H9 (cell line): Measurements from ENCODE around the gene LRP5. TPM values are rescaled to one million over a fixed set of nuclear protein-coding genes. Genes with fewer than 3 reads are reported as not detected.
A peak's percentile ranks its signal among the peaks of the same experiment; 100 is the strongest.

Source experiments
- DNase-seq: peaks from one replicate; pipeline ENCODE4 v3.0.0-alpha.2; 2017
- H2AFZ ChIP-seq: one replicate; pipeline ENCODE4 v1.6.1; 2013; ENCODE audit warnings: mild to moderate bottlenecking, low read length, control low read depth, moderate library complexity
- H2AK5ac ChIP-seq: 2 replicates; pipeline ENCODE4 v1.6.1; 2013; ENCODE audit warnings: low read length, control low read depth, mixed read lengths; ENCODE audit not compliant: insufficient read length
- H2BK120ac ChIP-seq: one replicate; pipeline ENCODE4 v1.6.1; 2013; ENCODE audit warnings: low read depth, mild to moderate bottlenecking, low read length, control low read depth, inconsistent platforms; ENCODE audit not compliant: poor library complexity, severe bottlenecking
- H2BK12ac ChIP-seq: 2 replicates; pipeline ENCODE4 v1.6.1; 2013; ENCODE audit warnings: low read length, control low read depth, mixed read lengths, low read depth; ENCODE audit not compliant: insufficient read length
- H2BK15ac ChIP-seq: 2 replicates; pipeline ENCODE4 v1.6.1; 2013; ENCODE audit warnings: low read depth, low read length, control low read depth
- H2BK20ac ChIP-seq: one replicate; pipeline ENCODE4 v1.6.1; 2013; ENCODE audit warnings: low read depth, mild to moderate bottlenecking, low read length, control low read depth, inconsistent platforms; ENCODE audit not compliant: poor library complexity, severe bottlenecking
- H2BK5ac ChIP-seq: 2 replicates; pipeline ENCODE4 v1.6.1; 2013; ENCODE audit warnings: low read length, control low read depth, mixed read lengths; ENCODE audit not compliant: insufficient read length
- H3K14ac ChIP-seq: 2 replicates; pipeline ENCODE4 v1.6.1; 2013; ENCODE audit warnings: low read length, control low read depth; ENCODE audit not compliant: insufficient read depth
- H3K18ac ChIP-seq: 2 replicates; pipeline ENCODE4 v1.6.1; 2013; ENCODE audit warnings: low read depth, mild to moderate bottlenecking, mixed read lengths, low read length, control low read depth; ENCODE audit not compliant: insufficient read length
- H3K23ac ChIP-seq: 2 replicates; pipeline ENCODE4 v1.6.1; 2013; ENCODE audit warnings: low read length, control low read depth, mixed read lengths, low read depth; ENCODE audit not compliant: insufficient read length
- H3K23me2 ChIP-seq: 2 replicates; pipeline ENCODE4 v1.6.1; 2013; ENCODE audit warnings: low read depth, mild to moderate bottlenecking, mixed read lengths, low read length, control low read depth; ENCODE audit not compliant: insufficient read length, poor library complexity, severe bottlenecking
- H3K27ac ChIP-seq: 2 replicates; pipeline ENCODE4 v1.5.1; 2013; ENCODE audit warnings: low read length, control low read depth, mixed read lengths, low read depth; ENCODE audit not compliant: insufficient read length
- H3K27me3 ChIP-seq: 2 replicates; pipeline ENCODE4 v1.6.1; 2013; ENCODE audit warnings: low read length, control low read depth, inconsistent platforms; ENCODE audit not compliant: insufficient read depth
- H3K4ac ChIP-seq: 2 replicates; pipeline ENCODE4 v1.6.1; 2013; ENCODE audit warnings: low read depth, mild to moderate bottlenecking, control low read depth, inconsistent platforms, low read length, moderate library complexity
- H3K4me1 ChIP-seq: 2 replicates; pipeline ENCODE4 v1.6.1; 2013; ENCODE audit warnings: low read length, control low read depth, inconsistent platforms; ENCODE audit not compliant: insufficient read depth
- H3K4me2 ChIP-seq: 2 replicates; pipeline ENCODE4 v1.6.1; 2013; ENCODE audit warnings: low read length, control low read depth, mixed read lengths; ENCODE audit not compliant: insufficient read length, insufficient read depth
- H3K56ac ChIP-seq: 2 replicates; pipeline ENCODE4 v1.6.1; 2013; ENCODE audit warnings: low read depth, mild to moderate bottlenecking, mixed read lengths, low read length, control low read depth; ENCODE audit not compliant: insufficient read length
- H3K79me1 ChIP-seq: 2 replicates; pipeline ENCODE4 v1.6.1; 2013; ENCODE audit warnings: low read depth, mild to moderate bottlenecking, moderate library complexity, low read length, control low read depth, inconsistent platforms; ENCODE audit not compliant: insufficient read depth, poor library complexity, severe bottlenecking
- H3K79me2 ChIP-seq: 2 replicates; pipeline ENCODE4 v1.6.1; 2013; ENCODE audit warnings: low read length, control low read depth, inconsistent platforms; ENCODE audit not compliant: insufficient read depth
- H3K9ac ChIP-seq: 2 replicates; pipeline ENCODE4 v1.6.1; 2013; ENCODE audit warnings: low read length, control low read depth, mixed read lengths; ENCODE audit not compliant: insufficient read length; ENCODE audit errors: extremely low read depth
- H3K9me3 ChIP-seq: one replicate; pipeline ENCODE4 v1.6.1; 2013; ENCODE audit warnings: low read depth, low read length, inconsistent platforms; ENCODE audit not compliant: control insufficient read depth
- H3T11ph ChIP-seq: one replicate; pipeline ENCODE4 v1.6.1; 2013; ENCODE audit warnings: mild to moderate bottlenecking, low read length, control low read depth, inconsistent platforms
- H4K20me1 ChIP-seq: one replicate; pipeline ENCODE4 v1.6.1; 2013; ENCODE audit not compliant: control insufficient read depth, insufficient read length, insufficient read depth
- H4K5ac ChIP-seq: 2 replicates; pipeline ENCODE4 v1.6.1; 2013; ENCODE audit warnings: low read depth, mild to moderate bottlenecking, mixed read lengths, low read length, control low read depth; ENCODE audit not compliant: insufficient read length
- H4K8ac ChIP-seq: replicated peaks from 2 replicates; pipeline ENCODE4 v1.6.1; 2013; ENCODE audit warnings: low read length, control low read depth, mixed read lengths, low read depth; ENCODE audit not compliant: insufficient read length
- H4K91ac ChIP-seq: 2 replicates; pipeline ENCODE4 v1.6.1; 2013; ENCODE audit warnings: low read depth, mild to moderate bottlenecking, moderate library complexity, mixed read lengths, low read length, control low read depth; ENCODE audit not compliant: insufficient read length
- H3K27ac Mint-ChIP-seq, 3 experiments: 2 replicates in 2 of 3; 3 replicates in 1 of 3; pipeline ENCODE4 v1.8.0; 2020 to 2021; ENCODE audit warnings: mixed read lengths in 3 of 3, mild to moderate bottlenecking in 1 of 3, moderate library complexity in 1 of 3
- H3K27me3 Mint-ChIP-seq: 2 replicates; pipeline ENCODE4 v1.8.0; 2021; ENCODE audit warnings: low read depth, mild to moderate bottlenecking, moderate library complexity, mixed read lengths
- H3K36me3 Mint-ChIP-seq, 3 experiments: 2 replicates in 2 of 3; 3 replicates in 1 of 3; pipeline ENCODE4 v1.8.0; 2020 to 2021; ENCODE audit warnings: low read depth in 3 of 3, mixed read lengths in 3 of 3; ENCODE audit not compliant: insufficient read depth in 1 of 3
- H3K4me1 Mint-ChIP-seq, 2 experiments: 2 replicates each; pipeline ENCODE4 v1.8.0; 2020; ENCODE audit warnings: mixed read lengths in 2 of 2
- H3K4me3 Mint-ChIP-seq, 2 experiments: 2 replicates in 1 of 2; 3 replicates in 1 of 2; pipeline ENCODE4 v1.8.0; 2020 to 2021; ENCODE audit warnings: mild to moderate bottlenecking in 2 of 2, mixed read lengths in 2 of 2, moderate library complexity in 1 of 2
- H3K9me3 Mint-ChIP-seq, 2 experiments: 2 replicates in 1 of 2; 3 replicates in 1 of 2; pipeline ENCODE4 v1.8.0; 2020; ENCODE audit warnings: mild to moderate bottlenecking in 2 of 2, mixed read lengths in 2 of 2, moderate library complexity in 1 of 2
- CTCF ChIP-seq: fragments of 200-600 bp; sonication (generic); conservative IDR thresholded peaks from 3 replicates; pipeline ENCODE4 v1.8.0; 2021; ENCODE audit warnings: antibody characterized with exemption, mild to moderate bottlenecking
- WGBS: extraction: QIAGEN DNeasy Blood & Tissue Kit; methylation state at CpG from one replicate; pipeline ENCODE4 v1.1.7; 2013; ENCODE audit warnings: missing lambda C conversion rate, low lambda C conversion rate, mixed read lengths; ENCODE audit not compliant: insufficient read length; ENCODE audit errors: extremely low coverage; 5-methylcytosine and 5-hydroxymethylcytosine counted together
- total RNA-seq: library from RNA; stranded (reverse); gene quantifications from 2 replicates; pipeline ENCODE4 v1.2.1, GENCODE V29; 2021

Gene LRP5
- total RNA-seq, 1 experiment from 2014 or later, result 38.4 TPM

- peaks cover 7% of the 10 kb centered on the region; the same call in 1 of the 2 replicates for H3K4me1 ChIP-seq
- H4K20me1 ChIP-seq, result no peaks in the 10 kb centered on the region
- H3T11ph ChIP-seq, result no peak overlapping the region
- H4K8ac ChIP-seq, result no peak overlapping the region
- TF ChIP-seq CTCF, result no peak
- no peak overlapping the region for H2AK5ac ChIP-seq
- H2BK12ac ChIP-seq, result no peak overlapping the region
- Mint-ChIP-seq H3K9me3 (no peaks in the 10 kb centered on the region; a peak in 3 of 5 replicates), H3K4me1 (peaks cover 8 to 12% of the 10 kb centered on the region in 2 experiments), H3K27ac (peak overlapping the region in 2 of 3 experiments; percentile 82 to 91; a peak in 2 of 7 replicates), H3K36me3 (peaks cover 24 to 39% (median 36%) of the 10 kb centered on the region in 3 experiments; a peak in 6 of 7 replicates), H3K27me3 (0 out of 2 replicates have a peak, but pooled peaks cover 2% of the 10 kb centered on the region), H3K4me3 (no peak overlapping the region)
- no peak overlapping the region for H3K18ac ChIP-seq
- no peak overlapping the region for H2BK120ac ChIP-seq
- no peak overlapping the region for H3K4me2 ChIP-seq
- H4K91ac ChIP-seq, result no peak overlapping the region
- no peaks in the 10 kb centered on the region for H3K27me3 ChIP-seq
- no peak overlapping the region for H2BK5ac ChIP-seq
- no peak overlapping the region for H3K27ac ChIP-seq
- H3K79me2 ChIP-seq, result no peaks in the 10 kb centered on the region
- H3K14ac ChIP-seq, result peak overlapping the region; percentile 2; the same call in 1 of the 2 replicates
- no CpG with 5 or more reads among the region's 7 CpGs for WGBS
- no peak overlapping the region for H2BK20ac ChIP-seq
- no peak overlapping the region for H2AFZ ChIP-seq
- H2BK15ac ChIP-seq, result no peak overlapping the region
- H4K5ac ChIP-seq, result no peak overlapping the region
- DNase-seq, result no peak
- no peak overlapping the region for H3K4ac ChIP-seq
- H3K79me1 ChIP-seq, result no peaks in the 10 kb centered on the region
- no peaks in the 10 kb centered on the region for H3K23me2 ChIP-seq
- H3K9me3 ChIP-seq, result no peaks in the 10 kb centered on the region
- H3K9ac ChIP-seq, result no peak overlapping the region
- H3K56ac ChIP-seq, result no peak overlapping the region
- H3K23ac ChIP-seq, result no peak overlapping the region
These were observed 40.7 kb downstream of the LRP5 start for GRCh38 chr11:68353118-68353517.
